GM12878 (cell line): ENCODE data around the gene DCP1A. TPM values are rescaled to one million over a fixed set of nuclear protein-coding genes. Genes with fewer than 3 reads are reported as not detected.
A peak's percentile ranks its signal among the peaks of the same experiment; 100 is the strongest.

ENCODE experiments used
- ATAC-seq: fragments of 200-7000 bp; cut with Tn5 transposase; 3 replicates; pipeline ENCODE4 v1.9.1; 2020; ENCODE audit warnings: mild to moderate bottlenecking, moderate library complexity
- BruUV-seq: library from RNA; stranded (reverse); fragments of 400-500 nt; replicated peaks from 2 replicates; lab custom pipeline; 2021; lab: Mats Ljungman, UMichigan
- CTCF ChIA-PET: fragments of 300-600 bp; sonication (Branson Sonifier 250); formaldehyde crosslinking; extraction: SDS; loops from one replicate; lab custom pipeline; 2021; ENCODE audit warnings: inconsistent platforms; lab: Yijun Ruan, JAX
- POLR2A ChIA-PET: fragments of 350-600 bp; formaldehyde crosslinking; extraction: SDS; loops from one replicate; lab custom pipeline; 2021; ENCODE audit warnings: inconsistent platforms; lab: Charles Lee
- RAD21 ChIA-PET: fragments of 300-600 bp; sonication (Branson Sonifier 250); formaldehyde crosslinking; loops from one replicate; lab custom pipeline; 2023; ENCODE audit warnings: antibody characterized with exemption; ENCODE audit not compliant: unreplicated experiment; lab: Charles Lee
- SMC1A ChIA-PET: fragments of 300-600 bp; sonication (Branson Sonifier 250); formaldehyde crosslinking; loops from one replicate; lab custom pipeline; 2023; ENCODE audit not compliant: unreplicated experiment, uncharacterized antibody; lab: Charles Lee
- DNase-seq: peaks from one replicate; pipeline ENCODE4 v3.0.0-alpha.2; 2011; ENCODE audit warnings: low read depth, low spot score
- FAIRE-seq: peaks from 3 replicates; lab custom pipeline; 2011; peaks lifted over from hg19 to GRCh38; lab: Jason Lieb, UNC
- H2AFZ ChIP-seq: 2 replicates; pipeline ENCODE4 v1.6.0; 2011; ENCODE audit warnings: low read depth, low read length, control low read depth; ENCODE audit not compliant: control insufficient read depth
- H3K27ac ChIP-seq: 2 replicates; pipeline ENCODE4 v1.5.1; 2011; ENCODE audit warnings: control low read depth; ENCODE audit not compliant: control insufficient read depth, insufficient read depth
- H3K27me3 ChIP-seq, 2 experiments: replicated peaks in 1 of 2; 2 replicates each; pipeline versions ENCODE4 v1.6.0 to v1.6.1; 2011; ENCODE audit warnings: low read length in 1 of 2; ENCODE audit not compliant: control insufficient read depth in 2 of 2, insufficient read depth in 2 of 2
- H3K36me3 ChIP-seq, 2 experiments: 2 replicates each; pipeline ENCODE4 v1.5.1; 2011; ENCODE audit warnings: low read length in 1 of 2; ENCODE audit not compliant: control insufficient read depth in 2 of 2, insufficient read depth in 2 of 2
- H3K4me1 ChIP-seq: 2 replicates; pipeline ENCODE4 v1.6.1; 2011; ENCODE audit warnings: mild to moderate bottlenecking, low read length, moderate library complexity, mixed read lengths; ENCODE audit not compliant: control insufficient read depth, insufficient read depth
- H3K4me2 ChIP-seq: 2 replicates; pipeline ENCODE4 v1.6.0; 2011; ENCODE audit warnings: control low read depth; ENCODE audit not compliant: control insufficient read depth, insufficient read depth
- H3K4me3 ChIP-seq: fragments of 200-600 bp; sonication (generic); 2 replicates; pipeline ENCODE4 v1.5.1; 2016
- H3K79me2 ChIP-seq: 2 replicates; pipeline ENCODE4 v1.6.0; 2011; ENCODE audit warnings: low read length; ENCODE audit not compliant: control insufficient read depth, insufficient read depth
- H3K9ac ChIP-seq: 2 replicates; pipeline ENCODE4 v1.8.0; 2011; ENCODE audit warnings: low read length, control low read depth, mixed read lengths; ENCODE audit not compliant: control insufficient read depth, insufficient read depth
- H3K9me3 ChIP-seq: replicated peaks from 3 replicates; pipeline ENCODE4 v1.5.1; 2011; ENCODE audit warnings: mild to moderate bottlenecking, low read length; ENCODE audit not compliant: control insufficient read depth, insufficient read depth
- H4K20me1 ChIP-seq: 2 replicates; pipeline ENCODE4 v1.6.0; 2011; ENCODE audit not compliant: control insufficient read depth, insufficient read depth
- POLR2AphosphoS5 ChIP-seq: IDR thresholded peaks from 2 replicates; pipeline ENCODE4 v1.6.1; 2011; ENCODE audit warnings: mild to moderate bottlenecking, low read length, inconsistent platforms
- WGBS: methylation state at CpG from one replicate; pipeline ENCODE4 v1.1.6; 2016; ENCODE audit warnings: low lambda C conversion rate; ENCODE audit not compliant: insufficient replicate concordance, insufficient coverage; ENCODE audit errors: missing lambda C conversion rate; 5-methylcytosine and 5-hydroxymethylcytosine counted together
- in situ Hi-C: fragments of 300-500 bp; cut with MboI; formaldehyde crosslinking; loops from 9 replicates; pipeline ENCODE4 v1.14.3; 2018; ENCODE audit warnings: mixed read lengths
- intact Hi-C: fragments of 100-400 bp; cut with micrococcal nuclease; formaldehyde crosslinking; loops from one replicate; pipeline ENCODE4 v1.14.2; 2022; ENCODE audit not compliant: unreplicated experiment
- polyA plus RNA-seq, 11 experiments: library from polyadenylated mRNA; depleted of rRNA in 4 of 11; unstranded in 6 of 11; stranded (reverse) in 5 of 11; fragments of >200 nt; fragmentation: Nextera tagmentation in 4 of 11; fragmentation: Illumina TruSeq in 1 of 11; extraction: Ambion mirVana in 4 of 11; extraction: Trizol in 1 of 11; gene quantifications; 1 replicate in 1 of 11; 2 replicates in 10 of 11; pipeline versions ENCODE4 v1.2.1 to v1.2.3, GENCODE V29; 2011 to 2016; ENCODE audit warnings: inconsistent platforms in 2 of 11, missing spikeins in 2 of 11, low read depth in 1 of 11
- small RNA-seq: library from RNA; depleted of rRNA; stranded (forward); fragments of <200 nt; gene quantifications from one replicate; pipeline ENCODE3, GENCODE V24; 2014
- total RNA-seq, 4 experiments: library from RNA; depleted of rRNA in 3 of 4; stranded (reverse); fragments of >200 nt in 3 of 4; fragmentation: Illumina TruSeq in 1 of 4; extraction: Trizol in 1 of 4; gene quantifications; 2 replicates each; pipeline versions ENCODE4 v1.2.1 to v1.2.3, GENCODE V29; 2013 to 2021
- TF ChIP-seq, protein P1 (sequence below): fragments of 450-650 bp; IDR thresholded peaks from 2 replicates; pipeline ENCODE4 v1.6.1; 2017; ENCODE audit warnings: mild to moderate bottlenecking, moderate library complexity
- TF ChIP-seq, protein P2 (sequence below): IDR thresholded peaks from 2 replicates; pipeline ENCODE4 v1.6.1; 2012; ENCODE audit warnings: low read depth, low read length, improper control_type of control experiment

DCP1A gene
- total and polyA plus RNA-seq, 10 of the 15 experiments (the other 5 are each of a cell fraction or from before 2014, with no cell fraction given): 12.5 to 34.6 (median 16.3) TPM

DNA sequence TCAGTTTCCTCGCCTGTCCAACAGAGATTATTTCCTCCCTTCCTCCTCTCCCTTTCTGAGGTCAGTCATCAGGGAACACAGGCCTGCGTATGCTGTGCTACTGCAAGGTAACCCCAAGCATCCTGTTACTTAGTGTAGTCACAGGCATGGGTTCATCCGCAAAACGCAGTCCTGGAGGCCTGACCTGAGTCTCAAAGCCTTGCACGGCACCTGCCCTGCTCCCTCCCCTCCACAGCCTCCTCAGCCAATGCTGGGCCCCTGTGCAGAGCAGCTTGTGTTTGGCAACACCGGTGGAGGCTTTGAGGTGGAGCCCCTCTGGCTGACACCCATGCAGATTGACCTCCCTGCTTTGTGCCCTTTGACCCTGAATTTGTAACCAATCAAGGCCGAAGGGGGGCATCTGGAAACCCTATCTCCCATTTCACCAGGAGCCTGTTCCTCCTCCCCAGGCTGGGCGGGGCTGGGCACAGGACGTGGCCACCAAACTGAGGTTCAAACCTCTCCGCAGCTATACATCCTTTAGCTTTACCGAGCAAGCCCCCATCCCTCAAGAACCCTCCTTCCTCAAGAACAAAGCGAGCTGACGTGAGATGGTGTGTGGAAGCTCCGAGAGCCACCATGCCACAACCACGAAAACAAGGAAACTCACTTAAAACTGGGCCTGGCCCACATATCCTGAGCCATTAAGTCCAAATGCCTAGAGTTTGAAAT is 113.1 kb downstream of the DCP1A start:
- Histone ChIP-seq H2AFZ (no peak overlapping the region), H3K9me3 (no peaks in the 10 kb centered on the region), H3K36me3 (peaks cover 37 to 66% of the 10 kb centered on the region in 2 experiments; a peak in 3 of 4 replicates), H3K79me2 (no peaks in the 10 kb centered on the region), H3K27ac (no peak overlapping the region), H3K4me2 (no peak overlapping the region), H3K27me3 (no peaks in the 10 kb centered on the region), H3K9ac (no peak overlapping the region), H3K4me3 (no peak overlapping the region), H4K20me1 (no peaks in the 10 kb centered on the region), H3K4me1 (no peaks in the 10 kb centered on the region)
- intact Hi-C loops: no loop called here
- TF ChIP-seq, protein P1, sequence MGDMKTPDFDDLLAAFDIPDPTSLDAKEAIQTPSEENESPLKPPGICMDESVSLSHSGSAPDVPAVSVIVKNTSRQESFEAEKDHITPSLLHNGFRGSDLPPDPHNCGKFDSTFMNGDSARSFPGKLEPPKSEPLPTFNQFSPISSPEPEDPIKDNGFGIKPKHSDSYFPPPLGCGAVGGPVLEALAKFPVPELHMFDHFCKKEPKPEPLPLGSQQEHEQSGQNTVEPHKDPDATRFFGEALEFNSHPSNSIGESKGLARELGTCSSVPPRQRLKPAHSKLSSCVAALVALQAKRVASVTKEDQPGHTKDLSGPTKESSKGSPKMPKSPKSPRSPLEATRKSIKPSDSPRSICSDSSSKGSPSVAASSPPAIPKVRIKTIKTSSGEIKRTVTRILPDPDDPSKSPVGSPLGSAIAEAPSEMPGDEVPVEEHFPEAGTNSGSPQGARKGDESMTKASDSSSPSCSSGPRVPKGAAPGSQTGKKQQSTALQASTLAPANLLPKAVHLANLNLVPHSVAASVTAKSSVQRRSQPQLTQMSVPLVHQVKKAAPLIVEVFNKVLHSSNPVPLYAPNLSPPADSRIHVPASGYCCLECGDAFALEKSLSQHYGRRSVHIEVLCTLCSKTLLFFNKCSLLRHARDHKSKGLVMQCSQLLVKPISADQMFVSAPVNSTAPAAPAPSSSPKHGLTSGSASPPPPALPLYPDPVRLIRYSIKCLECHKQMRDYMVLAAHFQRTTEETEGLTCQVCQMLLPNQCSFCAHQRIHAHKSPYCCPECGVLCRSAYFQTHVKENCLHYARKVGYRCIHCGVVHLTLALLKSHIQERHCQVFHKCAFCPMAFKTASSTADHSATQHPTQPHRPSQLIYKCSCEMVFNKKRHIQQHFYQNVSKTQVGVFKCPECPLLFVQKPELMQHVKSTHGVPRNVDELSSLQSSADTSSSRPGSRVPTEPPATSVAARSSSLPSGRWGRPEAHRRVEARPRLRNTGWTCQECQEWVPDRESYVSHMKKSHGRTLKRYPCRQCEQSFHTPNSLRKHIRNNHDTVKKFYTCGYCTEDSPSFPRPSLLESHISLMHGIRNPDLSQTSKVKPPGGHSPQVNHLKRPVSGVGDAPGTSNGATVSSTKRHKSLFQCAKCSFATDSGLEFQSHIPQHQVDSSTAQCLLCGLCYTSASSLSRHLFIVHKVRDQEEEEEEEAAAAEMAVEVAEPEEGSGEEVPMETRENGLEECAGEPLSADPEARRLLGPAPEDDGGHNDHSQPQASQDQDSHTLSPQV: no peak
- TF ChIP-seq, protein P2, sequence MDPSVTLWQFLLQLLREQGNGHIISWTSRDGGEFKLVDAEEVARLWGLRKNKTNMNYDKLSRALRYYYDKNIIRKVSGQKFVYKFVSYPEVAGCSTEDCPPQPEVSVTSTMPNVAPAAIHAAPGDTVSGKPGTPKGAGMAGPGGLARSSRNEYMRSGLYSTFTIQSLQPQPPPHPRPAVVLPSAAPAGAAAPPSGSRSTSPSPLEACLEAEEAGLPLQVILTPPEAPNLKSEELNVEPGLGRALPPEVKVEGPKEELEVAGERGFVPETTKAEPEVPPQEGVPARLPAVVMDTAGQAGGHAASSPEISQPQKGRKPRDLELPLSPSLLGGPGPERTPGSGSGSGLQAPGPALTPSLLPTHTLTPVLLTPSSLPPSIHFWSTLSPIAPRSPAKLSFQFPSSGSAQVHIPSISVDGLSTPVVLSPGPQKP: no peak
- 0 out of 2 replicates have a peak, but pooled peaks have one; percentile 30 for TF ChIP-seq POLR2AphosphoS5
- ChIA-PET SMC1A (interaction anchor here (0.7 kb wide), 1 partner anchor 8 kb away, joined by 3 read pairs; no protein-coding TSS in a partner anchor), CTCF (interaction anchor here (0.7 to 2.1 kb wide), 3 partner anchors 14 to 130 kb away, joined by 3 to 6 read pairs (median 5); no protein-coding TSS in a partner anchor), RAD21 (no interaction called here), POLR2A (no interaction called here)
- FAIRE-seq: no peak
- BruUV-seq: no TSS peak
- 83% methylated on average over 15 of the region's 15 CpGs for WGBS
- no peak for DNase-seq
- in situ Hi-C loops: no loop called here
- no peak for ATAC-seq

Small RNAs within 50 kb of the gene (small RNA-seq; reads per million reads assigned to genes)
- gene RF00019: not detected
- not detected for gene RF00212
- gene RF00568: not detected

Other genes with a start within 250 kb of the DCP1A start
- gene RFT1, start 217.1 kb downstream of the DCP1A start, total RNA-seq (2014; rRNA removed): 27.5 and 31.1 TPM in 2 replicates
- 16.0 and 16.6 TPM in 2 replicates for gene RFT1, start 217.1 kb downstream of the DCP1A start, total RNA-seq (2014; rRNA removed; fragmentation: Illumina TruSeq; extraction: Trizol)
- 40.3 and 41.3 TPM in 2 replicates for gene RFT1, start 217.1 kb downstream of the DCP1A start, total RNA-seq (2021)
- gene RFT1, start 217.1 kb downstream of the DCP1A start, polyA plus RNA-seq (2011; rRNA removed): 29.5 and 34.5 TPM in 2 replicates
- gene RFT1, start 217.1 kb downstream of the DCP1A start, polyA plus RNA-seq (2014; fragmentation: Illumina TruSeq; extraction: Trizol): 33.3 and 34.5 TPM in 2 replicates
- gene RFT1, start 217.1 kb downstream of the DCP1A start, polyA plus RNA-seq (2014; fragmentation: Nextera tagmentation; extraction: Ambion mirVana): 10 to 100 TPM; 24.7 to 29.0 TPM
- 33.5 and 36.0 TPM in 2 replicates for gene RFT1, start 217.1 kb downstream of the DCP1A start, polyA plus RNA-seq (2014; rRNA removed)
- gene RFT1, start 217.1 kb downstream of the DCP1A start, polyA plus RNA-seq (2016; fragmentation: Nextera tagmentation; extraction: Ambion mirVana): 10 to 100 TPM; 73.8 to 75.1 TPM
- 12.5 and 17.3 TPM in 2 replicates for gene PRKCD, start 186.3 kb downstream of the DCP1A start, total RNA-seq (2014; rRNA removed)
- 28.0 TPM in 2 replicates for gene PRKCD, start 186.3 kb downstream of the DCP1A start, total RNA-seq (2014; rRNA removed; fragmentation: Illumina TruSeq; extraction: Trizol)
- 78.3 and 81.7 TPM in 2 replicates for gene PRKCD, start 186.3 kb downstream of the DCP1A start, total RNA-seq (2021)
- gene PRKCD, start 186.3 kb downstream of the DCP1A start, polyA plus RNA-seq (2011; rRNA removed): 69.0 and 114 TPM in 2 replicates
- 79.1 and 90.0 TPM in 2 replicates for gene PRKCD, start 186.3 kb downstream of the DCP1A start, polyA plus RNA-seq (2014; fragmentation: Illumina TruSeq; extraction: Trizol)
- gene PRKCD, start 186.3 kb downstream of the DCP1A start, polyA plus RNA-seq (2014; fragmentation: Nextera tagmentation; extraction: Ambion mirVana): 10 to 100 TPM; 13.2 to 22.1 TPM
- gene PRKCD, start 186.3 kb downstream of the DCP1A start, polyA plus RNA-seq (2014; rRNA removed): 85.7 and 90.7 TPM in 2 replicates
- gene PRKCD, start 186.3 kb downstream of the DCP1A start, polyA plus RNA-seq (2016; fragmentation: Nextera tagmentation; extraction: Ambion mirVana): 10 to 100 TPM; 10.0 to 56.8 TPM
- 331 and 385 TPM in 2 replicates for gene TKT, start 91.5 kb downstream of the DCP1A start, total RNA-seq (2014; rRNA removed)
- gene TKT, start 91.5 kb downstream of the DCP1A start, total RNA-seq (2014; rRNA removed; fragmentation: Illumina TruSeq; extraction: Trizol): 128 and 136 TPM in 2 replicates
- gene TKT, start 91.5 kb downstream of the DCP1A start, total RNA-seq (2021): 331 and 349 TPM in 2 replicates
- gene TKT, start 91.5 kb downstream of the DCP1A start, polyA plus RNA-seq (2011; rRNA removed): 37.2 and 113 TPM in 2 replicates
- gene TKT, start 91.5 kb downstream of the DCP1A start, polyA plus RNA-seq (2014; fragmentation: Illumina TruSeq; extraction: Trizol): 49.7 and 140 TPM in 2 replicates
- 10 to 100 TPM; 56.4 to 98.3 TPM for gene TKT, start 91.5 kb downstream of the DCP1A start, polyA plus RNA-seq (2014; fragmentation: Nextera tagmentation; extraction: Ambion mirVana)
- 238 and 298 TPM in 2 replicates for gene TKT, start 91.5 kb downstream of the DCP1A start, polyA plus RNA-seq (2014; rRNA removed)
- gene TKT, start 91.5 kb downstream of the DCP1A start, polyA plus RNA-seq (2016; fragmentation: Nextera tagmentation; extraction: Ambion mirVana): 100 to 1,000 TPM; 147 to 156 TPM
- 1.6 and 1.7 TPM in 2 replicates for gene CACNA1D, start 147.1 kb upstream of the DCP1A start, total RNA-seq (2014; rRNA removed)
- 1.6 and 1.9 TPM in 2 replicates for gene CACNA1D, start 147.1 kb upstream of the DCP1A start, total RNA-seq (2014; rRNA removed; fragmentation: Illumina TruSeq; extraction: Trizol)
- gene CACNA1D, start 147.1 kb upstream of the DCP1A start, total RNA-seq (2021): 2.6 and 2.7 TPM in 2 replicates
- 21.1 and 24.4 TPM in 2 replicates for gene CACNA1D, start 147.1 kb upstream of the DCP1A start, polyA plus RNA-seq (2011; rRNA removed)
- 2.0 and 3.2 TPM in 2 replicates for gene CACNA1D, start 147.1 kb upstream of the DCP1A start, polyA plus RNA-seq (2014; fragmentation: Illumina TruSeq; extraction: Trizol)
- under 1 TPM; 0.48 to 0.77 TPM for gene CACNA1D, start 147.1 kb upstream of the DCP1A start, polyA plus RNA-seq (2014; fragmentation: Nextera tagmentation; extraction: Ambion mirVana)
- 1.3 and 2.0 TPM in 2 replicates for gene CACNA1D, start 147.1 kb upstream of the DCP1A start, polyA plus RNA-seq (2014; rRNA removed)
- under 1 TPM; 0.21 to 0.44 TPM for gene CACNA1D, start 147.1 kb upstream of the DCP1A start, polyA plus RNA-seq (2016; fragmentation: Nextera tagmentation; extraction: Ambion mirVana)